Astrocyte of the cerebellum (primary cell): Measurements from ENCODE around the gene MARCHF11.
A peak's percentile ranks its signal among the peaks of the same experiment; 100 is the strongest.

Experiments used
- DNase-seq: peaks from one replicate; pipeline ENCODE4 v3.0.0-alpha.2; 2011; ENCODE audit warnings: low read depth
- H3K4me3 ChIP-seq: 2 replicates; pipeline ENCODE4 v1.5.1; 2011; ENCODE audit warnings: mild to moderate bottlenecking, low read depth, low read length, moderate library complexity
- CTCF ChIP-seq: IDR thresholded peaks from 2 replicates; pipeline ENCODE4 v1.5.1; 2012; ENCODE audit warnings: low read length, low read depth, moderate library complexity, mild to moderate bottlenecking; ENCODE audit errors: missing control alignments
- in situ Hi-C: cut with HindIII; loops from 2 replicates; pipeline ENCODE4 v1.10.0; 2017; ENCODE audit warnings: low sequenced_read_pairs

The MARCHF11 gene

GRCh38 chr5:16179511-16179935, at the start of gene MARCHF11:
Gene MARCHF11 (minus strand): TSS chr5:16179791. CDS start chr5:16179575, 216 bp downstream.
- in situ Hi-C loops: no loop called here

GRCh38 chr5:16225927-16226326, 46.3 kb upstream of the MARCHF11 start:
- TF ChIP-seq CTCF: no peak
- in situ Hi-C loops: no loop called here
- H3K4me3 ChIP-seq: no peak overlapping the region
- no peak for DNase-seq

More at GRCh38 chr5:16179511-16179935, at the start of gene MARCHF11:
- TF ChIP-seq CTCF: no peak
- DNase-seq: no peak
- H3K4me3 ChIP-seq: peak within 1 kb of the TSS; percentile 15

- no peak for DNase-seq
- H3K4me3 ChIP-seq: no peak overlapping the region
- TF ChIP-seq CTCF: no peak
- in situ Hi-C loops: no loop called here
Measured at GRCh38 chr5:16192311-16192710, 12.7 kb upstream of the MARCHF11 start.

GRCh38 chr5:16180789-16181082, 1.1 kb upstream of the MARCHF11 start:
- no peak for DNase-seq
- no peak for TF ChIP-seq CTCF
- no peak overlapping the region for H3K4me3 ChIP-seq
- in situ Hi-C loops: no loop called here

GRCh38 chr5:16179936-16180788, 571 bp upstream of the MARCHF11 start:
- no peak for TF ChIP-seq CTCF
- DNase-seq: no peak
- in situ Hi-C loops: no loop called here

GRCh38 chr5:16178745-16179372, 732 bp downstream of the MARCHF11 start:
- in situ Hi-C loops: no loop called here
- H3K4me3 ChIP-seq: peak overlapping the region; percentile 15
- peak; percentile 57 for DNase-seq
- no peak for TF ChIP-seq CTCF

More at GRCh38 chr5:16179936-16180788, 571 bp upstream of the MARCHF11 start:
- H3K4me3 ChIP-seq: no peak overlapping the region
